BJ (cell line): Measurements from ENCODE around the gene C16orf78. TPM values are rescaled to one million over a fixed set of nuclear protein-coding genes. Genes with fewer than 3 reads are reported as not detected.

Experiments used
- CTCF ChIA-PET: fragments of 350-600 bp; formaldehyde crosslinking; extraction: SDS; loops from one replicate; lab custom pipeline; 2021; ENCODE audit warnings: antibody characterized with exemption, inconsistent platforms; lab: Yijun Ruan, JAX
- POLR2A ChIA-PET: fragments of 300-600 bp; sonication (Branson Sonifier 250); formaldehyde crosslinking; extraction: SDS; loops from one replicate; lab custom pipeline; 2021; ENCODE audit warnings: antibody characterized with exemption; lab: Charles Lee
- DNase-seq: peaks from one replicate; pipeline ENCODE4 v3.0.0-alpha.2; 2011; ENCODE audit warnings: low read depth
- H3K27me3 ChIP-seq: 2 replicates; pipeline ENCODE4 v1.6.0; 2011; ENCODE audit warnings: low read length; ENCODE audit not compliant: control insufficient read depth, insufficient read depth
- H3K36me3 ChIP-seq: 2 replicates; pipeline ENCODE4 v1.5.1; 2011; ENCODE audit warnings: low read length; ENCODE audit not compliant: control insufficient read depth, insufficient read depth
- H3K4me3 ChIP-seq: 2 replicates; pipeline ENCODE4 v1.5.1; 2011; ENCODE audit warnings: low read depth, mild to moderate bottlenecking, control low read depth, low read length
- polyA plus RNA-seq: library from polyadenylated mRNA; depleted of rRNA; stranded (reverse); fragments of >200 nt; gene quantifications from 2 replicates; pipeline ENCODE4 v1.2.3, GENCODE V29; 2011
- TF ChIP-seq, protein P1 (sequence below): IDR thresholded peaks from 2 replicates; pipeline ENCODE4 v1.5.1; 2011; ENCODE audit warnings: low read depth, mild to moderate bottlenecking, control low read depth, inconsistent platforms, low read length, moderate library complexity; ENCODE audit not compliant: insufficient read depth

The C16orf78 gene
- polyA plus RNA-seq, 1 experiment: not detected

DNA sequence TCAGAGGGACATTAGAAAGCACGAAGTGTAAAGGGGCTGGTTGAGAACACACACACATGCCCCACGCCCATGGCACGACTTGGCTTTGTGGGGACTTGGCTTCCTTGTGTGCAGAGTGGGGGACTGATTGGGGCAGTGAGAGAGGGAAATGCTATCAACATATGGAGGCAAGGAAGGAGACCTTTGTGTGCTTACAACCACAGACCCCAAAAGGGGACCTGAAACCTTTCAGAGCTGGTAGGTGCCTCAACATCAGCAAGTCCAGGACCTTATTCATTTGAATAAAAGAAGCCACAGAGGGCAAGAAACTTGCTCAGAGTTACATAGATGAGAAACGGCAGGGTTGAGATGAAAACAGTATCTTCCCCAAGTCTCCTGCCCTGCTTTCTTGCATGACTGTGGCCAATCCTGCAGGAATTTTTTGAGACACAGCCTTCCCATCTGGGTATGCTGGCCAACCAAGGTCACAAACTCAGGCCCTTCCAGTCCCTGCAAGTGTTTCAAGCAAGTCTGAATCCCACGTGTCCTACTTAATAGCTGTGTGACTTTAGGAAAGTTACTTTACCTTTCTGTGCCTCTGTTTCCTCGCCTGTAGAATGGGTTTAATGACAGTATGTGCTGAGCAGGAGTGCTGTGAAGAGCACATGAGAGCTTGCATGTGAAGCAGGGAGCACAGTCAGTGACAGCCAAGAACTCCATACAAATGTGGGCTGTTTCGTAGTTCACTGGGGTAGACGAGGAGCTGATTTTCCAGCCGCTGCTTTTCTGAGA, 26.2 kb downstream of the C16orf78 start:
- POLR2A ChIA-PET: no interaction called here
- DNase-seq: no peak
- Histone ChIP-seq H3K27me3 (no peaks in the 10 kb centered on the region), H3K4me3 (no peak overlapping the region), H3K36me3 (no peaks in the 10 kb centered on the region)
- TF ChIP-seq, protein P1, sequence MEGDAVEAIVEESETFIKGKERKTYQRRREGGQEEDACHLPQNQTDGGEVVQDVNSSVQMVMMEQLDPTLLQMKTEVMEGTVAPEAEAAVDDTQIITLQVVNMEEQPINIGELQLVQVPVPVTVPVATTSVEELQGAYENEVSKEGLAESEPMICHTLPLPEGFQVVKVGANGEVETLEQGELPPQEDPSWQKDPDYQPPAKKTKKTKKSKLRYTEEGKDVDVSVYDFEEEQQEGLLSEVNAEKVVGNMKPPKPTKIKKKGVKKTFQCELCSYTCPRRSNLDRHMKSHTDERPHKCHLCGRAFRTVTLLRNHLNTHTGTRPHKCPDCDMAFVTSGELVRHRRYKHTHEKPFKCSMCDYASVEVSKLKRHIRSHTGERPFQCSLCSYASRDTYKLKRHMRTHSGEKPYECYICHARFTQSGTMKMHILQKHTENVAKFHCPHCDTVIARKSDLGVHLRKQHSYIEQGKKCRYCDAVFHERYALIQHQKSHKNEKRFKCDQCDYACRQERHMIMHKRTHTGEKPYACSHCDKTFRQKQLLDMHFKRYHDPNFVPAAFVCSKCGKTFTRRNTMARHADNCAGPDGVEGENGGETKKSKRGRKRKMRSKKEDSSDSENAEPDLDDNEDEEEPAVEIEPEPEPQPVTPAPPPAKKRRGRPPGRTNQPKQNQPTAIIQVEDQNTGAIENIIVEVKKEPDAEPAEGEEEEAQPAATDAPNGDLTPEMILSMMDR: no peak
- CTCF ChIA-PET: no interaction called here

DNA sequence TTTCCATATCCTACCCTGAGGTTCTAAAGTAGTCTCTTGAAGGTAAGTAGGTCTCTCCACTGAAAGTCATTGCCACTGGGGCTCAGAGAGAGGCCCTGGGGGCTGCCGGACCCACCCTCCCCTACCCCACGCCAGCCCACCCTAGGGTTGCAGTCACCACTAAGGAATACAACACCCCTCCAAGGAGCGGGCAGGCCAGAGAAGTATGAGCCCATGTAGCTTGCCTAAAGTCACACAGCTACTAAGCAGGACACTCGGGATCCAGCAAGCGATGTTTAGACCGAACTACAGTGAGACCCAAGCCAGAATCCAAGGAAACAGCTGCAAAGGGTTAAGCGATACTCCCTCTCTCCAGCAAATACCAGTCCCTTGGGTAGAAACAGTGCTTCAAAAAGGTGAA, 27.0 kb downstream of the C16orf78 start:
- TF ChIP-seq, protein P1: no peak
- Histone ChIP-seq H3K4me3 (no peak overlapping the region), H3K36me3 (no peaks in the 10 kb centered on the region), H3K27me3 (no peaks in the 10 kb centered on the region)
- ChIA-PET POLR2A (no interaction called here), CTCF (no interaction called here)
- DNase-seq: no peak

DNA sequence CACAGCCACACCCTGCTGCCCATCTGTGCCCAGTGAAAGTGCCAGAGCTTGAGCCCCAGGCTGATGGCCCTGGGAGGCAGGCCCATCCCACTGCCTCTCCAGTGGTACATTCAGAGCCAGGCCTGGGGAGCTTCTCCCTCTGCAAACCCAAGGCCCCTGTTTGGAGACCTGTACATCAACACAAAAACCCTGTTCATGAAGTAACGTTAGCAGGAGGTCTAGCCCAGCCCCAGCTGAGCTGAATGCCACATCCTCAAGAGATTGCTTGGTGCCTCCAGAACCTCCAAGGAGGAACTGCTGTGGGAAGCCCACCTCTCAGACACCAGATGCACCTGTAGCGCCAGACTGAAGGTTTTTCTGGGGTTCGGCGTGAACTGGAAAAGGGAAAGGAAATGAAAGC, 31.5 kb downstream of the C16orf78 start:
- TF ChIP-seq, protein P1: no peak
- H3K4me3 ChIP-seq: no peak overlapping the region
- ChIA-PET CTCF (no interaction called here), POLR2A (no interaction called here)
- no peaks in the 10 kb centered on the region for H3K36me3 ChIP-seq
- H3K27me3 ChIP-seq: no peaks in the 10 kb centered on the region
- DNase-seq: no peak

DNA sequence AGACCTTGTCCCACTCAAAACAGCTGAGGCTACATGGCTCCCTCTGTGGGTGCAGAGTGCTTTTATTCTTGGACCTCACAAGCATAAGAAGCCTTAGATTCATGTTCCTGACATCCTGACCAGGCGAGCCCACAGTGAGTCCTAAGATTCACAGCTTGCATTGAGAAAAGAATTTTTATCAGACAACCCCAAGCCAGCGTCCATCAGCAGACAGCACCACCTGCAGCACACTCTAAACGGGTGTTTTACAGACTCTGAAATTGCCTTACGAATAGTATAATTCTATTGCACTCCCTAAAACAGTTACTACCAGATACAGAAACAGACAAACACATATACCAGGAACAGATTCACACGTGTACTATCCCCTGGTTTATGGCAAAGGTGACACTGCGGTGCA, 31.9 kb downstream of the C16orf78 start:
- TF ChIP-seq, protein P1: no peak

DNA sequence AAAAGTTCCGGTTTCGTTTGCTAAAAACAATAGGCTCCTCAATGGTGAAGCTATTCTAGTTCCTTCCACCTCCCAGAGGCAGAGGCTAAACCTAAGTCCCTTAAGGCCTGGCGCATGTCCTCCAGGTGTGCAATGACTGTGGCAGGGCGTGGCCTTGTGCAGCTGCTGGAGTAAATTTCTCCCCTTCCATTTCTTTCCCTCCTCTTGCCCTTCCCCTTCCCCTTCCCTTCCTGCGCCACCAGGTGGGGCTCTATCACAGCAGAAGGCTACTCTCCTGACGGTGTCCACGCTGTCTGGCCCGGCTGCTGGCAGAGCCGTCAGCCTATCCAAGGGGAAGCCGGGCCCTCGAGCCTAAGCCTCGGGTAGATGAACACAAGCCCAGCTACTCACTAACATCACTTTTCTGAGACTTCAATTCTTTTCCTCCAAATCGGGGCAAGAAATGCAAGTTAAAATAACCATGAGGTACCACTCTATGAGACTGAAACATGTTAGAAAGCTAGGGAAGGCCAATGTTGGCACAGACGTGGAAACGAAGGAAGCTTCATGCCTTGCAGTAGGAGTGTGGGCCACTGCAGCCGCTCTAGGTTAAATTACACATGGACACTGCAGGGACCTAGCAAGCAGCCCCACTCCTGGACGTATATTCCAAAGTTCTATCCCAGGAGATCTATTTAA, 34.4 kb downstream of the C16orf78 start:
- no peaks in the 10 kb centered on the region for H3K27me3 ChIP-seq
- H3K4me3 ChIP-seq: no peak overlapping the region
- POLR2A ChIA-PET: no interaction called here
- CTCF ChIA-PET: interaction anchor here (0.6 to 4.5 kb wide), 23 partner anchors 9 to 794 kb away, joined by 3 to 24 read pairs (median 4); no protein-coding TSS in a partner anchor
- TF ChIP-seq, protein P1: peak; percentile 89
- H3K36me3 ChIP-seq: no peaks in the 10 kb centered on the region
- DNase-seq: peak; percentile 3

More for the DNA sequence above, 31.9 kb downstream of the C16orf78 start:
- Histone ChIP-seq H3K36me3 (no peaks in the 10 kb centered on the region), H3K4me3 (no peak overlapping the region), H3K27me3 (no peaks in the 10 kb centered on the region)
- DNase-seq: no peak
- ChIA-PET POLR2A (no interaction called here), CTCF (interaction anchor here (1.1 kb wide), 1 partner anchor 235 kb away, joined by 3 read pairs; no protein-coding TSS in a partner anchor)
